GM21528 (cell line): ENCODE results near the gene XYLT1.

ENCODE experiments used
- ATAC-seq: cut with Tn5 transposase; IDR thresholded peaks from one replicate; pipeline ENCODE4 v1.9.1; 2021; ENCODE audit warnings: mild to moderate bottlenecking, moderate library complexity; ENCODE audit not compliant: unreplicated experiment, low FRiP score

XYLT1 gene

DNA sequence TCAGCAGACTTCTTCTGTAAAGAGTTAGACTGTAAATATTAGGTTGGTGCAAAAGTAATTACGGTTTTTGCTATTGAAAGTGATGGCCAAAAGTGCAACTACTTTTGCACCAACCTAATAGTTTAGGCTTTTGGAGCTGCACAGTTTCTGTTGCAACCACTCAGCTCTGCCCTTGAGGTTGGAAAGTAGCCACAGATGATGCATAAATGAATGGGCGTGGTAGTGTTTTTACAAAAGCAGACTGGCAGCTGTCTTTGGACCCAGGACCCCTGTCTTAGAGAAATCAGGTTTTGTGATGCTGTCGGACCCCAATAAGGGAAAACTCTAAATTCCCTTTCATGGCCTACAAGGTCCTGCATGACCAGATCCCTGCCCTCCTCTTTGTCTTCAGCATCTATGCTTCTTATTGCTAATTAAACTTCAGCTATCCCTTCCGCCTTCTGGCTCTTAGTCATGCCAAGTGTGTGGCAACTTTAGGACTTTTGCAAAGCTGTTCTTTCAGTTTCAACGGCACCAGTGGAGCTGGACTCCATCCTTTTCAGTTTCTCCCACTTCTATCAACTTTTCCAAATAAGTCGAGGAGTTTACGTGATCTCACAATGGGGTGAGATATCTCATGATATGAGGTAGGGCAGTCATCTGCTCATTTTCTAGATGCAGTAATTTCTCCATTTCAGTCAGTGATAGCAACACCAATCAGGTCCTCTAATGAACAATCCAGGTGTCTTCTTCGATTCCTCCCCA lies 232.3 kb downstream of the XYLT1 start:
- ATAC-seq = no peak

DNA sequence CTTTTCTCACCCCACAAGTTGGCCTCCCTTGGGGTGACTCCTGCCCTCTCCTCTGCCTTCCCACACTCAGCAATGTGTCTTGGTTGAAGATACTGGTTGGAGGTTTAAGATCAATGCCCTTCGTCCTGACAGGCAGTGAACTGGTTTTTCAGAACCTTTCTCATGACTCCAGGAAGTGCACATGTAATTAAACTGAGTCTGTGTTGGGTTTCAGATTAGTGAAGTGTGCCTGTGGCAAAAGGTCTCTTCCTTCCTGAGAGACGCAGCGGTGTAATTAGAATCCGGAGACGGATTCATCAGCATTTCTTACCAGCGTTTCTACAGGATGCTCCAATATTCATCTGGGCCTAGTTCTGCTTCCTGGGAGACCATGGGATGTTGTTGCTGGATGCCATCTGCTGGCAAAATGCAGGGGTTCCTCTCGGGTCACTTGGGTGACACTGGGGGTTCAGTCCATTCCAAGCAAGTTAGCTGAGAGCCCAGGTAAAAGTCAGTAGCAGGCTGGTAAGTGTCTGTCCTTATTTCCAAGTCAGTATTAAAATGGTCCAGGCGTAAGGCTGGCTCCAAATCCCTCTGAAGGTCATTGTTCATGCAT lies 233.3 kb downstream of the XYLT1 start:
- no peak for ATAC-seq

DNA sequence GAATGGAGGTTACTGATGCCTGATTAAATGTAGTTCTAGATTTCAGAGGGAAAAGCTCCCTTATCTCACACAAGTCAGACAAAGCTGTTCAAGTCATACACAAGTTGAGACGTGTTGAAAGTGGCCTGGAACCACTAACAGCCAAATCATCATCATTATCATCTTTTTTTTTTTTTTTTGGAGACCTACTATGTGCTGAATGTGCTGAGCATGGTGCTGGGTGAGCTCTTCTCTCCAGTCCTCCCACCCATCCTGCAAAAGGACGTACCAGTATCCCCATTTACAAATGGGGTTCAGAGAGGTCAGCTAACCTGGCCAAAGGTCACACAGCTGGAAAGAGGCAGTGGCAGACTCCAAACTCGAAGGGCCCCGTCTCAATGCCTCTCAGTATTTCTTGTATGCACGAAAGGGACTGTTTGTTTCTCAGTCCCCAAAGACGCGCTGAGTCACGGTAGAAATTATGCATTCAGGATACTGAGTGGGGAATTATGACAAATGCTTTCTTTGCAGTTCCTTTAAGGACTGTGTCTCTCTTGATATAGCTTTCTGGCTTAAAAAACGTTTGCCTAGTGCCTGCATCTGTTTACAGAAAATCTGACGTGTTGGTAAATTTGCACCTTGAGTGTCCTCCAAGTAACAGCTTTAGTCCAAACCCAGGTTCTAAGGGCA lies 235.5 kb downstream of the XYLT1 start:
- ATAC-seq = no peak

DNA sequence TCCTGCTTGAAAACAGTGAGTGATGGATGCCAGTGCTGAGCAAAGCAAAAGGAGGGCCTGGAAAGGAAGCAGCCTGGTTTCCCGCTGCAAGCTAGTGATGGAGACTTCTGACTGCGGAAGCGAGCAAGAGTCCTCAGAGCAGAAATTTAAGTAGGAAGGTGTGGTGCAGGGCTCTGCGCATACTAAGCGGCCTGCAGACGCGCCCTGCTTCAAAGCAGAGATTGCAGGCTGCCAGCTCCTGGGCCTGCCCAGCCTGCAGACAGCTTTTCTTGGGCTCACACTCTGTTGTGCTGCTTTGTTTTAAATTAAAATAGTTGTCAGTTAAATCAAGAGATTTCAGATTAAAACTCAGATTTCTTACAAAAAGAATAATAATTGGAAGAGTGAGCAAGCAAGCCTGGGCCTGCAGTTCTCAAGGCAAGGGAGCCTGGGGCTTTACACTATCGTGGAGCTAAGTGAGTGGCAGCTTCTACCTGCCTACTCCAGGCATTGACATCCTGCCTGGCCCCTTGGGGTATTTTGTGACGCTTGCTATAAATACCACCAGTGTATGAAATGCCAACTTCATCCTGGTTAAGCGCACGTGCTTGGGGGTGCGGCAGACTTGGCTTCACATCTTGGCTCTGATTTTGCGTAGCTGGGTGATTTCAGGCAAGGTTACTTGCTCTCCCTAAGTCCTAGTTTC lies 237.3 kb downstream of the XYLT1 start:
- ATAC-seq = no peak

DNA sequence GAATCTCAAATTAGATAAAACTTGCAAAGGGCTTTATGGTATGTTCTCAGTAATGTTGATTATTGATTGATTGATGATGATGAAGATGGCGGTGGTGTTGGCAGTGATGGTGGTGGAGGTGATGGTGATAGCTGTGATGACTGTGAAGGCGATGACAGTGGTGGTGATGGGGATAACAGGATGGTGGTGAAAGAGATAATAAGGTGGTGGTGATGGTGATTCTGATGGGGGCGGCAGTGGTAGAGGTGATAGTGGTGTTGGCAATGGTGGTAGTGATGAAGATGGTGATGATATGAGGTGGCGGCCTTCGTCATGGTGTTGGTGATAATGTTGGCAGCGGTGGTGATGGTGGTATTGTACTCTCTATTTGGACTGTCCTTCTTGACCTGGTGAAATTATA lies 238.3 kb downstream of the XYLT1 start:
- ATAC-seq = no peak

DNA sequence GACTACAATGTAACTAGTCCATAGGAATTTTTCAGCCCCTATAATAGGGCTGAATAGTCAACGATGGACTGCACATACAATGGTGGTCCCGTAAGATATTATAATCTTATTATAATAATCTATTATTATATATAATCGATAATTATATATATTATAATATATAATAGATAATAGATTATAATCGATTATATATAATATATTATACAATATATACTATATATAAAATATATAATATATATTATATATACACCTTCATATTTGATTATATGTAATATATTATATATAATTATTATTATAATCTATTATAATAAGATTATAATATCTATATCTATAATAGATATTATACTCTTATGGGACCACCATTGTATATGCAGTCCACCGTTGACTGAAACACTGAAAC lies 238.8 kb downstream of the XYLT1 start:
- ATAC-seq = no peak

DNA sequence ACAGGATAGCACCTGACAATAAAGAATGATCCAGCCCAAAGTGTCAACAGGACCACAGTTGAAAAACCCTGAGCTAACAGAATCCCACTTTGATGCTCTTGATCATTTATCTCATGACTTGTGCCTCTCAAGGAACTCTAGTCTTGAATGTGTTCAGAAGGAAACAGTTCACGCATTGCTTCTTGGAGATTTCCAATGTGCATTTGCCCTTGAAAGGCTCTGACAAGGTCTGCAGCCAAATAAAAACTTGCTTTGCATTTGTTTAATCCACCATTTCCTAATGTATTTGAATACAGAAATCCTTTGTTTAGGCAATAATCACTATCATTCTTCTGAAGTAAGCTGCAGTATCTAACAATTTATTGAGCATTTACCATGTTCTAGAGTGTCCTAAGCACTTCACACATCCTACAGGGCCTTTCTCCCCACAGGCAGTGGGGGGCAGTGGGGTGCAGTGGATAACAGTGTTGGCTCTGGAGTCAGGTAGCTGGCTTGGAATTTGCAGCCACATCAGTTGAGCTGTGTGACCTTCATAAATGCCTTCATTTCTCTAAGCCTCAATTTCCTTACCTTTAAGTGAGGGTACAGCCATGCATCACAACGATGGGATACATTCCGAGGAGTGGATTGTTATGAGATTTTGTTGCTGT lies 239.7 kb downstream of the XYLT1 start:
- no peak for ATAC-seq

DNA sequence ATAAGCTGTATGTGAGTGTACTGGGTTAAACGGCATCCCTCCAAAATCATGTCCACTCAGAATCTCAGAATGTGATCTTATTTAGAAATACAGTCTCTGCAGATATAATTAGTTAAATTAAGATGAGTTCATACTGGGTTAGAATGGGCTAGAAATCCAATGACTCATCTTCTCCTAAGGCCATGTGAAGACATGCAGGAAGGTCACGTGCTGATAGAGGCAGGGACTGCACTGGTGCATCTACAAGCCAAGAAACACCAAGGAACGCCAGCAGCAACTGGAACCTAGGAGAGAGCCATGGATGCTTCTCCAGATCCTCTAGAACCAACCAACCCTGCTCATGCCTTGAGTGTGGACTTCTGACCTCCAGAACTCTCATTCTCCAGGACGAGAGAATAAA lies 241.0 kb downstream of the XYLT1 start:
- no peak for ATAC-seq

DNA sequence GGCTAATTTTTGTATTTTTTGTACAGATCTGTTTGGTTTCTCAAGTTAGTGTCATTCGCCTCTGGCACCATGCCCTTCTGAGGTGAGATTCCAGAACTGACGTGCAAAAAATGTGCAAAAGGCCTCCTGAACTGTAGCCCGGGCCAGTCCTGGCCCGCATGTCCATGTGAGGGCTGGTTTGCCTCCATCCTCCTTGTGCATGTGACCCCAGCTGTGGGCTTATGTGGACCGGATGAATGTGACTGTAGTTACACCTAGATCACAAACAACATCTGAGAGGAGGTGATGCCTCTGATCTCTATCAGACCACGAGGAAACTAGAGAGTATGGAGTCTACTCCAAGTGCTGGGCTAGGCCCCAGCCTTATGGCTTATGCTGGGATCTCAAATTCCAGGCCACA lies 241.6 kb downstream of the XYLT1 start:
- no peak for ATAC-seq

DNA sequence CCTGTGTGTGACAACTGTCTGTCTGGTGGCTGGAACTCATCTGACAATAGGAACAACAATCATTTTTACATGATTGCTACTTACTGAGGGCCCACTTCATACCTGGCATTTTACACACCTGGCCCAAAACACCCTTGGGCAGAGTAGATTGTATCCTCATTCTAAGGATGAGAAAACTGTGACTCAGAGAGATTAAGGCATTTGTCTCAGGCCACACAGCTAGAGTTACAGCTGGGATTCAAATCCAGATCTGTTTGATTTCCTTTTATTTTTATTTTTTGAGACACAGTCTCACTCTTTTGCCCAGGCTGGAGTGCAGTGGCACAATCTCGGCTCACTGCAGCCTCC lies 242.1 kb downstream of the XYLT1 start:
- no peak for ATAC-seq

DNA sequence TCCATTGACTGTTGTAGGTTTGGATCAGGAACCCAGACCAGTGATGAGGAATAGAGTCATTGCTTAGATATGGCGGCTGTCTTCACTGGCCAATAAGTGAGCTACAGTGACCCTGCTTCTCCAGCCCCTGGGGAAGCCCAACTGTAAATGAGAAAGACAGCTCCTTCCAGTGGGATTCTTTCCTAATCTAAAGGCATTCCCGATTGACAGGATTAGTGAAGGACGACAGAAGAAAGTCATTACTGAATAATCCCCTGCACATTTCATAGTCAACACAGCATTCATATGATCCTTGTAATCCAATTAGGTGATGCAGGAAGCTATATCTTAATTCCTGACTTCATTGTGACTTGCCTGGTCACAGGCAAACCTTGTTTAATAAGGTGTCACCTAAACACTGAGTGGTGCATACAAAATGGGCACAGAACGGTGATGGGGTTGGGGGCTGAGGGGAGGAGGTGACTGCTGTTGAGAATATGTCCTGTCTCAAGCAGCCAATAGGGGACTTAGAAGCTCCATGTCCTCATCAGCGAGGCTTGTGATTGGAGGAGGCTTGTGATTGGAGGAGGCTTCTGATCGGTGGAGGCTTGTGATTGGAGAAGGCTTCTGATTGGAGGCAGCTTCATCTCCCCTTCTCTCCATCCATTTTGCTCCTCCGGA lies 242.6 kb downstream of the XYLT1 start:
- no peak for ATAC-seq

DNA sequence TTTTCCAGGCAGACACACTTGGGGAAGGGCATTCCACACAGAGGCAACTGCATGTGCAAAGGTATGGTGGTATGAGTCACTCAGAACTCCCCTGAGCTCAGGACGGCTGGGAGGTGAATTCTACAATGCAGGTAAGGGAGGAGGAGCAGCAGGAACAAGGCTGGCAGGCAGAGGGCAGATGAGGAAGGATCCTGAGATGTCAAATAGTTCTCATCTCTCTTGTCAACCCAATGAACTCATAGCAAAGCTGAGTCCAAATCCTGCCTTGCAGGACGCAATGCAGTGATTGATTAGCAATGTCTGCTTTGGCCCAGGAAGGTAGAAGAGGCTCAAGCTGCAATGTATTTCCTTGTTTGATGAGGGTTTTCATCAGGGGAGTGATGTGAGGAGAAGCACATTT lies 243.5 kb downstream of the XYLT1 start:
- no peak for ATAC-seq

DNA sequence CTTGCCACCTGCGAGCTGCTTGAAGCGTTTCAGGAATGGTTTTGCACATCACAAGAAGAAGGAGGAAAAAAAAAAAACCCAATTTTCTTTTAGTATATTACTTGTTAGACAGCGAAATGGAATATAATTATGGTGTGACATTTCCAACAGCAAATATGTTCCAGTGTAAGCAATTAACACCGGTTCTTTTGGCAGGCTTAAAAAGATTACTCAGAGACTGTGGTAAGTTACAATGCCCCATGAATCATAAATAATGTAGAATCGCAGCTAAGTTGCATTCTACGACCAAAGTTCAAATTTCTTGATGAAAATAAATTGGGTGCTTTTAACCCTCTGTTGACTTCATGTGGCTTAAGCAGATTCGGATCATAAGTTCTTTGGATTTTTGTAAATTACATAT lies 245.2 kb downstream of the XYLT1 start:
- no peak for ATAC-seq

DNA sequence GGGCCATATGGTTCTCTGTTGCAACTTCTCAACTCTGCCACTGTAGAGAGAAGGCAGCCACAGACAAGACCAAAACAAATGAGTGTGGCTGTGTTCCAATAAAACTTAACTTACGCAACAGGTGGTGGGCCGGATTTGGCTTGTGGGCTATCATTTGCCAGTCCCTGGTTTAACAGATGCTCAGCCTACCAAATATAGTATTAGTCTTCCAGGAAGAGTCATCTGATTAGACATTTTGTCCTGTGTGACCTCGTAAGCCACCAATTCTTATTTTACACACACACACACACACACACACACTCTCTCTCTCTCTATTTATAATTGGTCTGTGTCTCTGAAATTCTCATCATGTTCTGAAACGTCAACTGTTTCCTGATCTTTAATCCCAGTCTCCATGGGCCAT lies 245.9 kb downstream of the XYLT1 start:
- ATAC-seq = no peak

DNA sequence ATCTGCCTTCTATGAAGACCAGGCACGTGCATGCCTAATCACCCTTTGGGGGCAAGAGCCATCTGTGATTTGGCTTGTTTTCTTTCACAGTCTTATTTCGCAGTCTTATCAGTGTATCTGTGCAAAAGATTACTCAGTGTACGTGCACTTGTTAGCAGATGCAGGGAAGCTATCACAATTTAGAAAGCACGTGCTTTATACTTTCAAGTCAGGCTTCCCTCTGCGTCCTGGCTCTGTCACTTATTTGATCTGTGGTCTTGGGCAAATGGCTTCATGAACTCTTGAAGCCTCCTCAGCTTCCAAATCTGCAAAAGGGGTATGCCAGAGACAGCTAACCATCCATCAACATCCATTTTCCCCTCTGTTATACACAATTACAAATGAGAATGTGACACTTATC lies 246.4 kb downstream of the XYLT1 start:
- no peak for ATAC-seq

DNA sequence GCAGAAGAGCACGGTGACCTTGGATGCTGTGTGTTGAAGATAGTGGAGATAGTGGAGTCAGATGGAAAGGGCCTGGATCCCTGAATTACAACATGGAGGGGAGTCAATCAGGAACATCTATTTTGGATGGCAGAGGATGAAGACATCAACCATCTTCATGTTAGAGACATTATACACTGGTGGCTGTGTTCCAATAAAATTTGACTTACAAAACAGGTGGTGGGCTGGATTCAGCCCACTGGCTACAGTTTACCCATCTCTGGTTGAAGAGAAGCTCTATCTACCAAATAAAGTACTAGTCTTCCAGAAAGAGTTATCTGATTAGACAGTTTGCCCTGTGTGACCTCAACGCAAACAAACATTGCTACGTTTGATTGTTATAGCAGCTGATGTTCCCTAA lies 247.2 kb downstream of the XYLT1 start:
- no peak for ATAC-seq

DNA sequence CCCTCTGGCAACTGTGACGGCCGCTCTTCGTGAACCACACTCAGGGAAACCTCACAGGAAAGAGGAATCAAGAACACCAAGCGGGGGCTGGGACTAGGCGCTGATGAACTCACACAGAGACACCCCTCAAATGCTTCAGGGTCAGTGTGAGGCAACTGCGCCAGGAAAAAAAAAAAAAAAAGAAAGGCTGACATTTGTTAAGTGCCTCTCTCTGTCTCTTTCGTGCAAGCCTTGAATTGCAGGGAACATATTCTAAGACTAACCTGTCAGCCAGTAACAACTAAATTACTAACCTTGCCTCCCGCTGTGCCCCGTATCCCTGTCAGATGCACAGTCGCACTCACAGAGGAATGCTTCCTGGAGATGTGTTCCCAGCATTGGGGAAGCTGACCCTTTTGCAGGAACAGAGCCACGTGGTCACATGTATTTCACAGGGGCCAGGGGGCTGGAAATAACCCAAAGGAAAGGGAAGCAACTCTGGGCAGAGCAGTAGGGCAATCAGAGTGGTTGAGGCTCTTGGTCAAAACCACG lies 247.8 kb downstream of the XYLT1 start:
- no peak for ATAC-seq

DNA sequence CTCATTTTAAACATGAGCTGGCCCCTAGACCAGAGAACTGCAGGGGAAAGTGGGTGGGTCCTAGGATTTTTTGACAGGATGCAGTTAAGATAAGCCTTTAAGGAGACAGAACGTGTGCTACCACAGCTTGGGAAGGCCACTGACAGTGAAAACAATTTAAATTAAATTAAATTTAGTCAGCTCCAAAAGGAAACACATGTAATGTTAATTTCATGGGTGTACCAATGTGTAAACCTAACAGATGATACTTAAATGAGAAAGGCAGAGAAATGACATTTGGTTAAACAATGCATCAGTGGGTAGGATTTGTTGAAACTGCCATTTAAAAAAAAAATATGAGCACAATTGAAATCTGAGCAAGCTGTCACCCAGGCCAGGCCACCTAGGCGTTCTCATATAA lies 250.8 kb downstream of the XYLT1 start:
- no peak for ATAC-seq

DNA sequence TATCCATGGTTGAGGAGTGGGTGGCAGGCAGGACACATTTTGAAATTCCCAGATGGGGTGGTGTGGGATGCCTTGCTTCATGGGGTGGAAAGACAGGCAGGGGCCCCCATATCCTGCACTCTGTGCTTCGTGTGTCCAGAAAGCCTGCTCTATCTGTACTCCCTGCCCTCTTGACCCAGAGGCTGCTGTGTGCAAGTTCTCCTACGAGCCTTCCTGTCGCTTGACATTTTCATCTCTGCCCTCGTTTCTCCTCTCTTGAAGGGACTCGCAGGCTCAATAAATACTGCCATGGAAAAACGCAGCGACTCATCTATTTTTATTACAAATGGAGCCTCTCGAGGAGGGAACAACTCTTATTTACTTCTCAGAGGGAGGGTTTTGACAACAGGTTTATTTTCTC lies 254.8 kb downstream of the XYLT1 start:
- ATAC-seq = no peak

DNA sequence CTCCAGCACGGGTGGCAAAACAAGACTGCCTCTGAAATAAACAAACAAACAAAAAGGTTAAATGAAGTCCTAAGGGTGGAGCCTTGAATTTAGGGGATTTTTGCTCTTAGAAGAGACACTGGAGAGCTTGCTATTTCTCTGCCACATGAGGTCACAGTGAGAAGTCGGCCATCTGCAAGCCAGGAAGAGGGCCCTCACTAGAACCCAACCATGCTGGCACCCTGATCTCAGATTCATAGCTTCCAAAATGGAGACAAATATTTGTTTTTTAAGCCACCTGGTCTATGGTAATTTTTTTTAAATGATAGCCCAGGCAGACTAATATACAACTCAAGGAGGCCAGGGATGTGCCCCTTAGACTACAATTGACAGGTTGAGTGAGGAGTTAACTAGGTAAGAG lies 255.5 kb downstream of the XYLT1 start:
- no peak for ATAC-seq
